H54 (cell line): Measurements from ENCODE around the gene CS.
"Not testable (repeated sequence)": the region's sequence is repeated elsewhere in the genome, so short reads cannot be mapped to it uniquely, and the experiment has no call there.

Experiments used
- DNase-seq: peaks from one replicate; pipeline ENCODE4 v3.0.0; 2011; ENCODE audit warnings: low spot score, mixed read lengths; ENCODE audit not compliant: insufficient read length
- FAIRE-seq: peaks from 3 replicates; lab custom pipeline; 2011; peaks lifted over from hg19 to GRCh38; lab: Jason Lieb, UNC
- POLR2A ChIP-seq: IDR thresholded peaks from 2 replicates; pipeline ENCODE4 v1.6.1; 2011; ENCODE audit warnings: low read depth, mild to moderate bottlenecking, low read length

CS gene

DNA sequence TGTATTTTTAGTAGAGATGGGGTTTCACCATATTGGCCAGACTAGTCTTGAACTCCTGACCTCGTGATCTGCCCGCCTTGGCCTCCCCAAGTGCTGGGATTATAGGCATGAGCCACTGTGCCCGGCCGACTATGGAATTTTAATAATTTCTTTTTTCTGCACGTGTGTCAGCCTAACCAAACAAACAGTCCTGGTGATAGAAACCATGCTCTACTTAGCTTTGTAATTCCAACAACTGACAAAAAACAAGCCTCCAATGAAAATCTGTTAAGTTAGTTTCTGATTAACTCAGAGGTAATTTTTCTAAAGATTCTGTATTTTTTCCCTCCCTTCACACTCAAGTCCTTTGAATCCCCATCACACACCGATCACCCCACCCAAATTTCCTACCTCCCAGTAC is 18.1 kb downstream of the CS start:
- DNase-seq, result no peak
- no peak for FAIRE-seq
- TF ChIP-seq POLR2A, result no peak

DNA sequence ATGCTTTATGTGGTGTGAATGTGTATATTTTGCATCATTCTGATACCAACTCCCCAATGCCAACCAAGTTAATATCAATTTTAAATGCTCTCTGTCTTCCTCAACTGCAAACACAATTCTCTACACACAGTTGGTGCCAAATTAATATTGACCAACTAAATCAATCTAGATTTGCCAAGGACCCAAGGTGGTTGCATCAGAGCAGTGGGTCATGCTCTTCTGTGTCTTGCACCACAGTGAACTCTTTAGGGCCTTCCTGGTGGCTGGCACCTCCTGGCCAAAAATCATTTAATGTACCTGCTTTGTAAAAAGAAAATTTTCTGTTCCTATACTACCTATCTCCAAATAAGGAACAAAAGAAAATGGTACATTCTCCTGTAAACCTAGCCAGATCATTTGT is 19.3 kb downstream of the CS start:
- no peak for FAIRE-seq
- TF ChIP-seq POLR2A, result no peak

GRCh38 chr12:56278905-56279304 is 21.2 kb downstream of the CS start:
- TF ChIP-seq POLR2A, result no peak
- DNase-seq (no peak), FAIRE-seq (no peak)

More for the DNA sequence above, 19.3 kb downstream of the CS start:
- DNase-seq, result no peak

DNA sequence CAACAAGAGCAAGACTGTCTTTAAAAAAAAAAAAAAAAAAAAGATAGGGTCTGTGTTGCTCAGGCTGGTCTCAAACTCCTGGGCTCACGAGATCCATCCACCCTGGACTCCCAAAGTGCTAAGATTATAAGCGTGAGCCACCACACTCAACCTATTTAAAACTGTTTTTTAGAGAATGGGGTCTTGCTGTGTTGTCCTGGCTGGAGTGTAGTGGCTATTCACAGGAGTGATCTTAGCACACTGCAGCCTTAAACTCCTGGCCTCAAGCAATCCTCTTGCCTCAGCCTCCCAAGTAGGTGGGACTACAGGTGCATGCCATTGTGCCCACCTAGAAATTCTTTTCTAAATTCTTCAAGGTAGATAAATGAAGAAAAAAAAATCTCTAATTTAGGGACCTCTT is 25.8 kb downstream of the CS start:
- FAIRE-seq (no peak), DNase-seq (no peak)
- TF ChIP-seq POLR2A, result no peak

- DNase-seq, FAIRE-seq: not testable (repeated sequence)
Measured at GRCh38 chr12:56272468-56272867, 27.7 kb downstream of the CS start.

GRCh38 chr12:56271031-56271430 is 29.1 kb downstream of the CS start:
- DNase-seq (no peak), FAIRE-seq (no peak)
- TF ChIP-seq POLR2A, result no peak

- DNase-seq (no peak), FAIRE-seq (no peak)
- TF ChIP-seq POLR2A, result no peak
Measured at GRCh38 chr12:56267443-56268071, 32.6 kb downstream of the CS start.

DNA sequence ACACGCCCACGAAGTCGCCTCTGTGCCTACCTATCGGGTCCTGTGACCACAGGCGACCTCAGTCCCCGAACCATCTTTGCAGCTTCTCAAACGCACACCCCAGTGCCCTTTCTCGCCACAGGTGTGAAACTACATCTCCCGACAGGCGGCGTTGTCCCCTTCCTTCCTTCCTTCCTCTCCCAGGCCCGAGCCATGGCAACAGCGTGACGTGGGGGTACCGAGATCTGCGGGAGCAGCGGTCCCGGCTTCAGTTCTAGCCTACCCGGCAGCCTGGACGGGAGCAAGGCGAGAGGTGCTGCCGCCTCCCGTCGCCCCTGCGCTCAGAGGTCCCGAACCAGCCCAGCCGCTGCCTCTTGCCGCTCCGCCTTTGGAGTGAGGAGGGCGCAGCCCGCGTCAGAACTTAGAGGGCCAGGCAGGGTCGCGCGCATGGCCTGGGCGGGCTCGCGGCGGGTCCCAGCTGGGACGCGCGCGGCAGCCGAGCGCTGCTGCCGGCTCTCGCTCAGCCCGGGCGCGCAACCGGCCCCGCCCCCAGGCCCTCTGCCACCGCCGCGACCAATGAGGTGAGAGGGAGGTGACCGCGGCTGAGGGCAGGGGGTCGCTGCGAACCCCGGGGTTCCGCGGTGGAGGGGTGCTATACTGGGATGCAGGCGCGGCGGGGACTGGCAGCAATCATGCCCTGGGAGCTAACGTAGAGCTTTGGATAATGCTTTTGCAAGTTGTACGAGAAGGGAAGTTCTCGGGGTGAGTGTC is 33.3 kb downstream of the CS start, which contains the start of gene COQ10A:
COQ10A (plus strand) TSS at position 250 of the 750 bp plus-strand sequence; CDS start at position 427, 177 bp downstream.
- peak; percentile 81 for TF ChIP-seq POLR2A
- FAIRE-seq, result no peak
- peak; percentile 90 for DNase-seq

DNA sequence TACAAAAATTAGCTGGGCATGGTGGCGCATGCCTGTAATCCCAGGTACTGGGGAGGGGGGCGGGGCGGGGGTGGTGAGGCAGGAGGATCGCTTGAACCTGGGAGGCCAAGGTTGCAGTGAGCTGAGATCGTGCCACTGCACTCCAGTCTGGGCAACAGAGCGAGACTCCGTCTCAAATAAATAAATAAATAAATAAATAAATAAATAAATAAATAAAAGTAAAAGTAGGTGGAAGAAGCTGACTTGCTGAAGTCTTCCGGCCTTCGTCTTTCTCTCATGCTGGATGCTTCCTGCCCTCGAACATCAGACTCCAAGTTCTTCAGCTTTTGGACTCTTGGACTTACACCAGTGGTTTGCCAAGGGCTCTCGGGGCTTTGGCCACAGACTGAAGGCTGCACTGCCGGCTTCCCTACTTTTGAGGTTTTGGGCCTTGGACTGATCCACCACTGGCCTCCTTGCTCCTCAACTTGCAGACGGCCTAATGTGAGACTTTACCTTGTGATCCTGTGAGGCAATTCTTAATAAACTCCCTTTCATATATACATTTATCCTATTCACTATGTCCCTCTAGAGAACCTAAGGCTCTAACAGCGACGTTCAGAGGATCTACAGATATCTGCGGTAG is 34.0 kb downstream of the CS start:
- DNase-seq, FAIRE-seq: not testable (repeated sequence)

GRCh38 chr12:56262955-56263354 is 37.2 kb downstream of the CS start:
- not testable (repeated sequence) for FAIRE-seq, DNase-seq

- peak; percentile 80 for FAIRE-seq
- DNase-seq, result peak; percentile 86
- 0 out of 2 replicates have a peak, but pooled peaks have one; percentile 13 for TF ChIP-seq POLR2A
Measured at GRCh38 chr12:56261503-56262232, 38.5 kb downstream of the CS start.

DNA sequence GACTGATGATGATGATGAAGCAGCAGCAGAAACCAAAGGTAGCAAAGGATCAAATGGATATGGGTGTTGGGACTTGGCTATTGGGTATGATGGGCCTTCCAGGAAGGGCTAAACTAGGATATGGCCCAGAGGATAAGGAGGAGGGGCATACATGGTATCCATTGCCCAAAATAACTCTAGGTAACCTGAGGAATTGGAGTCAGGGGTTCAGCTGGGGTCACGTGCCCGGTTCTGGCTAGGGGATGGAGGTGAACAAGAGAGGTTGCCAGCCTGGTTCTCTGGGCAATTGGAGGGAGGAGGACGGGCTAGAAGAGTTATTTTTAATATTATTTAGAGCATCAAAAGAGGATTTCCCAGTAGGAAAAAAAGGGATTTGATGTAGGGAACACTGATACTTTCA is 39.2 kb downstream of the CS start:
- FAIRE-seq (no peak), DNase-seq (no peak)
- TF ChIP-seq POLR2A, result no peak

GRCh38 chr12:56260380-56260779 is 39.8 kb downstream of the CS start:
- no peak for DNase-seq
- FAIRE-seq, result no peak
- TF ChIP-seq POLR2A, result no peak

DNA sequence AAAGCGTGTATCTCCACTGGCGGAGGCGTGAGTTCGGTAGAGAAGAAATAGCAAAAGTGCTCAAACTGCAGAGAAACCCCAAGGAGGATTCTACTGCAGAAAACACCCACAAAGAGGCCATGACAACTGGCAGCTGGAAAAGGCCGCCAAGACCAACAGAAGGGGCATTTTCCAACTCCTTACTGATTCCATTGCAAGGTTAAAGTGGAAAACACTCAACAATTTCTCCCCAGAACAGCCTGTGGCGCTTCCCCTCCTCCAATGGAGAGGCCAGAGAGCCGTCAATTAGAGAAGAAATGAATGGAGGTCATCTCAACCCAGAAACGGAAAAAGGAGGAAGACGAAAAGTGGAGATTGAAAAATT is 41.3 kb downstream of the CS start:
- TF ChIP-seq POLR2A, result no peak
- no peak for DNase-seq
- no peak for FAIRE-seq
